CD8-positive, alpha-beta memory T cell (primary cell): ENCODE measurements around the gene PHOX2B. TPM values are rescaled to one million over a fixed set of nuclear protein-coding genes. Genes with fewer than 3 reads are reported as not detected.

Experiments used
- CTCF ChIA-PET: fragments of 350-600 bp; sonication (Branson Sonifier 250); formaldehyde crosslinking; loops from one replicate; lab custom pipeline; 2021; ENCODE audit warnings: antibody characterized with exemption; lab: Charles Lee
- POLR2A ChIA-PET: fragments of 350-600 bp; sonication (Branson Sonifier 250); formaldehyde crosslinking; loops from one replicate; lab custom pipeline; 2021; ENCODE audit warnings: antibody characterized with exemption; lab: Charles Lee
- DNase-seq, 5 donors: peaks; one replicate each; pipeline versions ENCODE4 v3.0.0 to v3.0.0-alpha.2; 2020 to 2022; ENCODE audit warnings: mixed read lengths in 1 of 5
- H3K27ac ChIP-seq: one replicate; pipeline ENCODE4 v1.7.0; 2013; ENCODE audit warnings: low read depth, mild to moderate bottlenecking, low read length, moderate library complexity
- H3K27me3 ChIP-seq: 2 replicates; pipeline ENCODE4 v1.7.0; 2013; ENCODE audit warnings: low read length, mild to moderate bottlenecking; ENCODE audit not compliant: insufficient read depth, poor library complexity, severe bottlenecking
- H3K36me3 ChIP-seq: 2 replicates; pipeline ENCODE4 v1.7.0; 2013; ENCODE audit warnings: mild to moderate bottlenecking, low read length, moderate library complexity; ENCODE audit not compliant: insufficient read depth
- H3K4me1 ChIP-seq: 2 replicates; pipeline ENCODE4 v1.7.0; 2013; ENCODE audit warnings: mild to moderate bottlenecking, low read length, moderate library complexity; ENCODE audit not compliant: insufficient read depth
- H3K4me3 ChIP-seq: 2 replicates; pipeline ENCODE4 v1.7.0; 2013; ENCODE audit warnings: mild to moderate bottlenecking, low read length
- H3K9me3 ChIP-seq: 2 replicates; pipeline ENCODE4 v1.7.0; 2013; ENCODE audit warnings: mild to moderate bottlenecking, low read length
- H3K27ac Mint-ChIP-seq, 8 donors: one replicate each; pipeline ENCODE4 v1.8.0; 2020 to 2021; ENCODE audit warnings: mixed read lengths in 8 of 8, mild to moderate bottlenecking in 6 of 8, inconsistent platforms in 3 of 8, moderate library complexity in 3 of 8
- H3K27me3 Mint-ChIP-seq, 2 donors: one replicate each; pipeline ENCODE4 v1.8.0; 2020 to 2021; ENCODE audit warnings: mixed read lengths in 2 of 2, mild to moderate bottlenecking in 1 of 2, moderate library complexity in 1 of 2
- H3K36me3 Mint-ChIP-seq, 3 donors: one replicate each; pipeline ENCODE4 v1.8.0; 2020 to 2021; ENCODE audit warnings: mixed read lengths in 3 of 3, inconsistent platforms in 1 of 3, mild to moderate bottlenecking in 1 of 3
- H3K4me1 Mint-ChIP-seq, 3 donors: one replicate each; pipeline ENCODE4 v1.8.0; 2020 to 2021; ENCODE audit warnings: mixed read lengths in 3 of 3, inconsistent platforms in 1 of 3, mild to moderate bottlenecking in 1 of 3
- H3K4me3 Mint-ChIP-seq, 7 donors: one replicate each; pipeline ENCODE4 v1.8.0; 2020 to 2021; ENCODE audit warnings: mixed read lengths in 7 of 7, mild to moderate bottlenecking in 6 of 7, moderate library complexity in 4 of 7, inconsistent platforms in 2 of 7
- H3K9me3 Mint-ChIP-seq, 5 donors: one replicate each; pipeline ENCODE4 v1.8.0; 2020 to 2022; ENCODE audit warnings: mixed read lengths in 5 of 5, mild to moderate bottlenecking in 3 of 5, moderate library complexity in 2 of 5, inconsistent platforms in 1 of 5
- polyA plus RNA-seq: library from polyadenylated mRNA; unstranded; fragments of 300-500 nt; fragmentation: Illumina TruSeq; gene quantifications from one replicate; pipeline ENCODE4 v1.2.3, GENCODE V29; 2021
- total RNA-seq, 2 experiments: library from RNA; stranded (reverse); gene quantifications; one replicate each; pipeline ENCODE4 v1.2.3, GENCODE V29; 2021

Gene PHOX2B
- total and polyA plus RNA-seq, 3 experiments from 2014 or later = not detected

GRCh38 chr4:41727861-41728572, 20.5 kb downstream of the PHOX2B start:
- no peak for DNase-seq
- H3K9me3 ChIP-seq = no peaks in the 10 kb centered on the region
- H3K27me3 Mint-ChIP-seq = peaks cover 2 to 4% of the 10 kb centered on the region in 2 donors
- H3K4me1 ChIP-seq = no peaks in the 10 kb centered on the region
- H3K4me3 ChIP-seq = no peak overlapping the region
- no peaks in the 10 kb centered on the region for H3K36me3 ChIP-seq
- H3K27ac Mint-ChIP-seq = no peak overlapping the region
- H3K9me3 Mint-ChIP-seq = peaks cover 6 to 17% (median 13%) of the 10 kb centered on the region in 5 donors
- no peaks in the 10 kb centered on the region for H3K27me3 ChIP-seq
- POLR2A ChIA-PET = no interaction called here
- CTCF ChIA-PET = no interaction called here
- H3K36me3 Mint-ChIP-seq = no peaks in the 10 kb centered on the region
- no peaks in the 10 kb centered on the region for H3K4me1 Mint-ChIP-seq
- H3K27ac ChIP-seq = no peak overlapping the region
- no peak overlapping the region for H3K4me3 Mint-ChIP-seq

- no peaks in the 10 kb centered on the region for H3K36me3 ChIP-seq
- peaks cover 0 to 4% of the 10 kb centered on the region in 2 donors for H3K27me3 Mint-ChIP-seq
- POLR2A ChIA-PET = no interaction called here
- H3K9me3 Mint-ChIP-seq = peaks cover 6 to 19% (median 12%) of the 10 kb centered on the region in 5 donors
- H3K27me3 ChIP-seq = no peaks in the 10 kb centered on the region
- no peaks in the 10 kb centered on the region for H3K4me1 Mint-ChIP-seq
- H3K4me3 ChIP-seq = no peak overlapping the region
- no peaks in the 10 kb centered on the region for H3K4me1 ChIP-seq
- no peaks in the 10 kb centered on the region for H3K36me3 Mint-ChIP-seq
- no peak overlapping the region for H3K4me3 Mint-ChIP-seq
- DNase-seq = no peak
- no peak overlapping the region for H3K27ac Mint-ChIP-seq
- H3K9me3 ChIP-seq = no peaks in the 10 kb centered on the region
- CTCF ChIA-PET = no interaction called here
- H3K27ac ChIP-seq = no peak overlapping the region
Measured at GRCh38 chr4:41725254-41725653, 23.3 kb downstream of the PHOX2B start.

GRCh38 chr4:41723286-41723685, 25.2 kb downstream of the PHOX2B start:
- no peak overlapping the region for H3K4me3 Mint-ChIP-seq
- H3K4me1 ChIP-seq = no peaks in the 10 kb centered on the region
- H3K36me3 ChIP-seq = no peaks in the 10 kb centered on the region
- no peaks in the 10 kb centered on the region for H3K4me1 Mint-ChIP-seq
- ChIA-PET POLR2A (no interaction called here), CTCF (interaction anchor here (0.6 kb wide), 1 partner anchor 786 kb away, joined by 3 read pairs; no protein-coding TSS in a partner anchor)
- DNase-seq = no peak
- no peaks in the 10 kb centered on the region for H3K36me3 Mint-ChIP-seq
- H3K27me3 Mint-ChIP-seq = peaks cover 0 to 4% of the 10 kb centered on the region in 2 donors
- peaks cover 6 to 19% (median 12%) of the 10 kb centered on the region in 5 donors for H3K9me3 Mint-ChIP-seq
- no peak overlapping the region for H3K4me3 ChIP-seq
- H3K27me3 ChIP-seq = no peaks in the 10 kb centered on the region
- H3K27ac Mint-ChIP-seq = no peak overlapping the region
- no peaks in the 10 kb centered on the region for H3K9me3 ChIP-seq
- H3K27ac ChIP-seq = no peak overlapping the region

GRCh38 chr4:41722181-41722580, 26.3 kb downstream of the PHOX2B start:
- H3K4me1 Mint-ChIP-seq = no peaks in the 10 kb centered on the region
- Histone ChIP-seq H3K4me1 (no peaks in the 10 kb centered on the region), H3K36me3 (no peaks in the 10 kb centered on the region), H3K27ac (no peak overlapping the region), H3K9me3 (no peaks in the 10 kb centered on the region), H3K4me3 (no peak overlapping the region), H3K27me3 (no peaks in the 10 kb centered on the region)
- CTCF ChIA-PET = no interaction called here
- peak overlapping the region in 1 of 8 donors; percentile 18 for H3K27ac Mint-ChIP-seq
- no peak overlapping the region for H3K4me3 Mint-ChIP-seq
- POLR2A ChIA-PET = no interaction called here
- H3K36me3 Mint-ChIP-seq = no peaks in the 10 kb centered on the region
- DNase-seq = no peak
- H3K27me3 Mint-ChIP-seq = peaks cover 0 to 4% of the 10 kb centered on the region in 2 donors
- H3K9me3 Mint-ChIP-seq = peaks cover 6 to 19% (median 12%) of the 10 kb centered on the region in 5 donors

GRCh38 chr4:41719417-41719816, 29.1 kb downstream of the PHOX2B start:
- Mint-ChIP-seq H3K36me3 (no peaks in the 10 kb centered on the region), H3K27ac (no peak overlapping the region), H3K4me1 (no peaks in the 10 kb centered on the region), H3K4me3 (no peak overlapping the region), H3K27me3 (peaks cover 0 to 4% of the 10 kb centered on the region in 2 donors), H3K9me3 (peaks cover 0 to 10% (median 3%) of the 10 kb centered on the region in 5 donors)
- POLR2A ChIA-PET = no interaction called here
- no peaks in the 10 kb centered on the region for H3K27me3 ChIP-seq
- H3K4me3 ChIP-seq = no peak overlapping the region
- CTCF ChIA-PET = no interaction called here
- H3K4me1 ChIP-seq = no peaks in the 10 kb centered on the region
- no peaks in the 10 kb centered on the region for H3K9me3 ChIP-seq
- no peak for DNase-seq
- H3K27ac ChIP-seq = no peak overlapping the region
- no peaks in the 10 kb centered on the region for H3K36me3 ChIP-seq

GRCh38 chr4:41718907-41719306, 29.6 kb downstream of the PHOX2B start:
- Histone ChIP-seq H3K4me3 (no peak overlapping the region), H3K9me3 (no peaks in the 10 kb centered on the region), H3K27me3 (no peaks in the 10 kb centered on the region), H3K27ac (no peak overlapping the region), H3K36me3 (no peaks in the 10 kb centered on the region), H3K4me1 (no peaks in the 10 kb centered on the region)
- no peak for DNase-seq
- Mint-ChIP-seq H3K4me1 (no peaks in the 10 kb centered on the region), H3K4me3 (no peak overlapping the region), H3K27ac (no peak overlapping the region), H3K27me3 (peaks cover 0 to 4% of the 10 kb centered on the region in 2 donors), H3K9me3 (peaks cover 0 to 10% (median 3%) of the 10 kb centered on the region in 5 donors), H3K36me3 (no peaks in the 10 kb centered on the region)
- ChIA-PET CTCF (no interaction called here), POLR2A (no interaction called here)

- POLR2A ChIA-PET = no interaction called here
- Histone ChIP-seq H3K36me3 (no peaks in the 10 kb centered on the region), H3K4me3 (no peak overlapping the region), H3K27me3 (no peaks in the 10 kb centered on the region), H3K9me3 (no peaks in the 10 kb centered on the region), H3K27ac (no peak overlapping the region), H3K4me1 (no peaks in the 10 kb centered on the region)
- H3K36me3 Mint-ChIP-seq = no peaks in the 10 kb centered on the region
- no peak overlapping the region for H3K27ac Mint-ChIP-seq
- H3K4me3 Mint-ChIP-seq = no peak overlapping the region
- H3K27me3 Mint-ChIP-seq = peaks cover 0 to 3% of the 10 kb centered on the region in 2 donors
- no peaks in the 10 kb centered on the region for H3K4me1 Mint-ChIP-seq
- peaks cover 0 to 2% (median 0%) of the 10 kb centered on the region in 5 donors for H3K9me3 Mint-ChIP-seq
- CTCF ChIA-PET = no interaction called here
- no peak for DNase-seq
Measured at GRCh38 chr4:41715155-41715554, 33.4 kb downstream of the PHOX2B start.

GRCh38 chr4:41714364-41715000, 34.0 kb downstream of the PHOX2B start:
- POLR2A ChIA-PET = no interaction called here

More at GRCh38 chr4:41714364-41715000, 34.0 kb downstream of the PHOX2B start:
- H3K27me3 ChIP-seq = no peaks in the 10 kb centered on the region
- DNase-seq = no peak
- no peaks in the 10 kb centered on the region for H3K9me3 ChIP-seq
- no peak overlapping the region for H3K4me3 Mint-ChIP-seq
- no peaks in the 10 kb centered on the region for H3K27me3 Mint-ChIP-seq
- no peaks in the 10 kb centered on the region for H3K4me1 Mint-ChIP-seq
- no peak overlapping the region for H3K4me3 ChIP-seq
- no peak overlapping the region for H3K27ac Mint-ChIP-seq
- CTCF ChIA-PET = no interaction called here
- peaks cover 0 to 2% (median 0%) of the 10 kb centered on the region in 5 donors for H3K9me3 Mint-ChIP-seq
- H3K27ac ChIP-seq = no peak overlapping the region
- H3K36me3 ChIP-seq = no peaks in the 10 kb centered on the region
- H3K4me1 ChIP-seq = no peaks in the 10 kb centered on the region
- no peaks in the 10 kb centered on the region for H3K36me3 Mint-ChIP-seq
